ENCODE results near the gene COLEC12.

COLEC12 gene

GRCh38 chr18:505483-506122 lies 5.1 kb upstream of the COLEC12 start:
- no peaks in the 10 kb centered on the region for H3F3A ChIP-seq (ENCODE audit: insufficient read depth)
- no peaks in the 10 kb centered on the region for H3K79me2 ChIP-seq (ENCODE audit: insufficient read depth, low read length)
- no peak overlapping the region for H3K4me2 ChIP-seq (ENCODE audit: low read depth, low read length, poor library complexity, severe bottlenecking)
- H4K20me1 ChIP-seq (ENCODE audit: low read depth, low read length), result no peaks in the 10 kb centered on the region
- H3K9me3 ChIP-seq (ENCODE audit: insufficient read depth, low read length), result no peaks in the 10 kb centered on the region
- H3K36me3 ChIP-seq (ENCODE audit: low read length), result no peaks in the 10 kb centered on the region
- no peak overlapping the region for H2AFZ ChIP-seq (ENCODE audit: low read depth, low read length, severe bottlenecking)
- TF ChIP-seq CTCF (IDR thresholded peaks at IDR 0.05; ENCODE audit: insufficient read depth, low read length, poor library complexity, severe bottlenecking) (no peak), EZH2phosphoT487 (conservative IDR thresholded peaks at IDR 0.05; ENCODE audit: low read length) (no peak)
- H3K27ac ChIP-seq (ENCODE audit: low read depth, low read length), result no peak overlapping the region
- H3K27me3 ChIP-seq (ENCODE audit: low read length), result no peaks in the 10 kb centered on the region
- H3K4me3 ChIP-seq (ENCODE audit: insufficient read depth, low read length, poor library complexity, severe bottlenecking), result no peak overlapping the region
- no peak overlapping the region for H3K9ac ChIP-seq (ENCODE audit: low read length)
- no peaks in the 10 kb centered on the region for H3K9me2 ChIP-seq (replicated peaks; ENCODE audit: insufficient read depth, low read length)

GRCh38 chr18:501406-501714 lies 859 bp upstream of the COLEC12 start:
- H3K79me2 ChIP-seq (ENCODE audit: insufficient read depth, low read length), result no peaks in the 10 kb centered on the region
- H3K9ac ChIP-seq (ENCODE audit: low read length), result no peak overlapping the region
- H3K36me3 ChIP-seq (ENCODE audit: low read length), result no peaks in the 10 kb centered on the region
- H3K27me3 ChIP-seq (ENCODE audit: low read length), result no peaks in the 10 kb centered on the region
- H3K4me3 ChIP-seq (ENCODE audit: insufficient read depth, low read length, poor library complexity, severe bottlenecking), result no peak overlapping the region
- H3F3A ChIP-seq (ENCODE audit: insufficient read depth), result no peaks in the 10 kb centered on the region
- no peaks in the 10 kb centered on the region for H3K9me2 ChIP-seq (replicated peaks; ENCODE audit: insufficient read depth, low read length)
- H3K27ac ChIP-seq (ENCODE audit: low read depth, low read length), result no peak overlapping the region
- H3K9me3 ChIP-seq (ENCODE audit: insufficient read depth, low read length), result no peaks in the 10 kb centered on the region
- no peaks in the 10 kb centered on the region for H4K20me1 ChIP-seq (ENCODE audit: low read depth, low read length)
- TF ChIP-seq EZH2phosphoT487 (conservative IDR thresholded peaks at IDR 0.05; ENCODE audit: low read length) (no peak), CTCF (IDR thresholded peaks at IDR 0.05; ENCODE audit: insufficient read depth, low read length, poor library complexity, severe bottlenecking) (no peak)
- H3K4me2 ChIP-seq (ENCODE audit: low read depth, low read length, poor library complexity, severe bottlenecking), result no peak overlapping the region
- no peak overlapping the region for H2AFZ ChIP-seq (ENCODE audit: low read depth, low read length, severe bottlenecking)

GRCh38 chr18:499776-500631 lies 497 bp downstream of the COLEC12 start:
- TF ChIP-seq CTCF (IDR thresholded peaks at IDR 0.05; ENCODE audit: insufficient read depth, low read length, poor library complexity, severe bottlenecking) (no peak), EZH2phosphoT487 (conservative IDR thresholded peaks at IDR 0.05; ENCODE audit: low read length) (no peak)
- Histone ChIP-seq H3K79me2 (ENCODE audit: insufficient read depth, low read length) (no peaks in the 10 kb centered on the region), H3K4me3 (ENCODE audit: insufficient read depth, low read length, poor library complexity, severe bottlenecking) (no peak overlapping the region), H3K9me2 (replicated peaks; ENCODE audit: insufficient read depth, low read length) (no peaks in the 10 kb centered on the region), H2AFZ (ENCODE audit: low read depth, low read length, severe bottlenecking) (no peak overlapping the region), H3K9ac (ENCODE audit: low read length) (no peak overlapping the region), H3K27me3 (ENCODE audit: low read length) (no peaks in the 10 kb centered on the region), H3K36me3 (ENCODE audit: low read length) (no peaks in the 10 kb centered on the region), H3K27ac (ENCODE audit: low read depth, low read length) (no peak overlapping the region), H3K9me3 (ENCODE audit: insufficient read depth, low read length) (no peaks in the 10 kb centered on the region), H3K4me2 (ENCODE audit: low read depth, low read length, poor library complexity, severe bottlenecking) (no peak overlapping the region), H3F3A (ENCODE audit: insufficient read depth) (no peaks in the 10 kb centered on the region), H4K20me1 (ENCODE audit: low read depth, low read length) (no peaks in the 10 kb centered on the region)
